GM10248 (cell line): ENCODE data around the gene ITGA7.
"Not testable (repeated sequence)": the region's sequence is repeated elsewhere in the genome, so short reads cannot be mapped to it uniquely, and the experiment has no call there.

Experiments
- CTCF ChIA-PET: fragments of 300-600 bp; sonication (Branson Sonifier 250); formaldehyde crosslinking; extraction: SDS; loops from one replicate; lab custom pipeline; 2021; ENCODE audit warnings: antibody characterized with exemption; lab: Yijun Ruan, JAX
- POLR2A ChIA-PET: fragments of 350-650 bp; sonication (Branson Sonifier 250); formaldehyde crosslinking; extraction: SDS; loops from one replicate; lab custom pipeline; 2020; ENCODE audit warnings: antibody characterized with exemption; lab: Yijun Ruan, JAX
- DNase-seq: peaks from one replicate; pipeline ENCODE4 v3.0.0; 2012; ENCODE audit errors: extremely low spot score
- CTCF ChIP-seq: IDR thresholded peaks from 2 replicates; pipeline ENCODE4 v1.5.1; 2012; ENCODE audit warnings: mild to moderate bottlenecking, low read depth; ENCODE audit errors: extremely low read depth, missing control alignments, control extremely low read depth

The ITGA7 gene

GRCh38 chr12:55658212-55658611, 49.5 kb downstream of the ITGA7 start:
- POLR2A ChIA-PET: no interaction called here
- CTCF ChIA-PET: interaction anchor here (0.6 to 5.2 kb wide), 12 partner anchors 11 to 469 kb away, joined by 3 to 99 read pairs (median 4); partner anchors contain the start of gene BLOC1S1
- no peak for TF ChIP-seq CTCF
- no peak for DNase-seq

- POLR2A ChIA-PET: no interaction called here
- CTCF ChIA-PET: interaction anchor here (0.8 to 5.2 kb wide), 28 partner anchors 12 to 586 kb away, joined by 3 to 99 read pairs (median 6); partner anchors contain the start of genes BLOC1S1, CD63 and RDH5
- no peak for TF ChIP-seq CTCF
- DNase-seq: no peak
Measured at GRCh38 chr12:55657212-55657611, 50.5 kb downstream of the ITGA7 start.

GRCh38 chr12:55654511-55655214, 53.0 kb downstream of the ITGA7 start:
- CTCF ChIA-PET: interaction anchor here (1.5 to 5.2 kb wide), 2 partner anchors 9 to 22 kb away, joined by 3 to 99 read pairs; no protein-coding TSS in a partner anchor
- POLR2A ChIA-PET: no interaction called here
- TF ChIP-seq CTCF: no peak
- DNase-seq: no peak

- ChIA-PET POLR2A (no interaction called here), CTCF (no interaction called here)
- TF ChIP-seq CTCF: no peak
- no peak for DNase-seq
Measured at GRCh38 chr12:55653031-55653430, 54.7 kb downstream of the ITGA7 start.

- CTCF ChIA-PET: no interaction called here
Measured at GRCh38 chr12:55652352-55652751, 55.4 kb downstream of the ITGA7 start.

GRCh38 chr12:55651299-55651683, 56.4 kb downstream of the ITGA7 start:
- POLR2A ChIA-PET: no interaction called here

More at GRCh38 chr12:55652352-55652751, 55.4 kb downstream of the ITGA7 start:
- DNase-seq: no peak
- POLR2A ChIA-PET: no interaction called here
- TF ChIP-seq CTCF: no peak

GRCh38 chr12:55650620-55651298, 56.9 kb downstream of the ITGA7 start:
- POLR2A ChIA-PET: not testable (repeated sequence)

More at GRCh38 chr12:55651299-55651683, 56.4 kb downstream of the ITGA7 start:
- no peak for DNase-seq
- no peak for TF ChIP-seq CTCF
- CTCF ChIA-PET: interaction anchor here (0.8 kb wide), 1 partner anchor 13 kb away, joined by 3 read pairs; no protein-coding TSS in a partner anchor

More at GRCh38 chr12:55650620-55651298, 56.9 kb downstream of the ITGA7 start:
- DNase-seq: not testable (repeated sequence)
- CTCF ChIA-PET: interaction anchor here (0.8 kb wide), 1 partner anchor 12 kb away, joined by 3 read pairs; no protein-coding TSS in a partner anchor
